IMR-90 (cell line): ENCODE measurements around the gene ARNT2. TPM values are rescaled to one million over a fixed set of nuclear protein-coding genes. Genes with fewer than 3 reads are reported as not detected.

Experiments
- ATAC-seq: fragments of 200-7000 bp; cut with Tn5 transposase; 2 replicates; pipeline ENCODE4 v1.9.1; 2020; ENCODE audit warnings: low read depth, mild to moderate bottlenecking, moderate library complexity
- BruUV-seq: library from RNA; stranded (reverse); fragments of 400-500 nt; replicated peaks from 2 replicates; lab custom pipeline; 2021; lab: Mats Ljungman, UMichigan
- CTCF ChIA-PET: fragments of 300-600 bp; formaldehyde crosslinking; extraction: SDS; loops from one replicate; lab custom pipeline; 2021; ENCODE audit warnings: antibody characterized with exemption; lab: Yijun Ruan, JAX
- POLR2A ChIA-PET: fragments of 300-600 bp; sonication (Branson Sonifier 250); formaldehyde crosslinking; loops from one replicate; lab custom pipeline; 2022; ENCODE audit warnings: antibody characterized with exemption; ENCODE audit not compliant: unreplicated experiment; lab: Charles Lee
- DNase-seq: peaks from one replicate; pipeline ENCODE4 v3.0.0; 2013
- H2AFZ ChIP-seq: replicated peaks from 2 replicates; pipeline ENCODE3; 2013; ENCODE audit warnings: low read length, mild to moderate bottlenecking; ENCODE audit not compliant: poor library complexity
- H2AK5ac ChIP-seq: 2 replicates; pipeline ENCODE4 v1.6.1; 2013; ENCODE audit warnings: low read depth, low read length, inconsistent platforms
- H2AK9ac ChIP-seq: replicated peaks from 2 replicates; pipeline ENCODE3; 2013; ENCODE audit warnings: mild to moderate bottlenecking, low read depth, low read length, moderate library complexity; ENCODE audit not compliant: poor library complexity
- H2BK120ac ChIP-seq: 2 replicates; pipeline ENCODE4 v1.6.1; 2013; ENCODE audit warnings: low read depth, low read length, inconsistent platforms
- H2BK15ac ChIP-seq: 3 replicates; pipeline ENCODE4 v1.6.1; 2013; ENCODE audit warnings: low read depth, low read length, inconsistent platforms
- H2BK20ac ChIP-seq: 2 replicates; pipeline ENCODE4 v1.6.1; 2013; ENCODE audit warnings: low read depth, mild to moderate bottlenecking, inconsistent platforms, low read length, moderate library complexity
- H2BK5ac ChIP-seq: 2 replicates; pipeline ENCODE4 v1.6.1; 2013; ENCODE audit warnings: mild to moderate bottlenecking, low read depth, low read length, inconsistent platforms; ENCODE audit not compliant: poor library complexity, severe bottlenecking
- H3K14ac ChIP-seq: replicated peaks from 2 replicates; pipeline ENCODE4 v1.6.1; 2013; ENCODE audit warnings: low read depth, low read length, inconsistent platforms
- H3K18ac ChIP-seq: 2 replicates; pipeline ENCODE4 v1.6.1; 2013; ENCODE audit warnings: low read depth, low read length, control low read depth
- H3K23ac ChIP-seq: 2 replicates; pipeline ENCODE4 v1.6.1; 2013; ENCODE audit warnings: low read depth, low read length, inconsistent platforms
- H3K27ac ChIP-seq: 2 replicates; pipeline ENCODE4 v1.5.1; 2013; ENCODE audit warnings: mild to moderate bottlenecking, control low read depth, low read length; ENCODE audit not compliant: insufficient read depth
- H3K27me3 ChIP-seq: 2 replicates; pipeline ENCODE4 v1.6.1; 2013; ENCODE audit warnings: low read length; ENCODE audit not compliant: control insufficient read depth, insufficient read depth
- H3K36me3 ChIP-seq: 2 replicates; pipeline ENCODE4 v1.6.1; 2013; ENCODE audit warnings: low read length, mixed read lengths; ENCODE audit not compliant: control insufficient read depth, insufficient read depth
- H3K4ac ChIP-seq: 2 replicates; pipeline ENCODE4 v1.6.1; 2013; ENCODE audit warnings: low read depth, low read length, inconsistent platforms
- H3K4me1 ChIP-seq: 2 replicates; pipeline ENCODE4 v1.6.1; 2013; ENCODE audit warnings: low read length, mixed read lengths; ENCODE audit not compliant: control insufficient read depth, insufficient read depth
- H3K4me2 ChIP-seq: 2 replicates; pipeline ENCODE4 v1.6.1; 2013; ENCODE audit warnings: low read depth, mild to moderate bottlenecking, control low read depth, low read length, moderate library complexity
- H3K4me3 ChIP-seq: 2 replicates; pipeline ENCODE4 v1.5.1; 2013; ENCODE audit warnings: low read depth, mild to moderate bottlenecking, control low read depth, low read length, moderate library complexity; ENCODE audit not compliant: insufficient read depth
- H3K56ac ChIP-seq: 2 replicates; pipeline ENCODE4 v1.6.1; 2013; ENCODE audit warnings: low read length, inconsistent platforms; ENCODE audit not compliant: insufficient read depth; ENCODE audit errors: extremely low read depth
- H3K79me1 ChIP-seq, 2 experiments: 2 replicates each; pipeline ENCODE4 v1.6.1; 2013; ENCODE audit warnings: low read length in 2 of 2, inconsistent platforms in 1 of 2, low read depth in 1 of 2
- H3K9ac ChIP-seq: 2 replicates; pipeline ENCODE4 v1.6.1; 2013; ENCODE audit warnings: low read depth, low read length, control low read depth
- H3K9me1 ChIP-seq: 2 replicates; pipeline ENCODE4 v1.6.1; 2013; ENCODE audit warnings: low read length, inconsistent platforms; ENCODE audit not compliant: insufficient read depth
- H3K9me3 ChIP-seq: 2 replicates; pipeline ENCODE4 v1.6.1; 2013; ENCODE audit warnings: low read length; ENCODE audit not compliant: control insufficient read depth, insufficient read depth
- H4K20me1 ChIP-seq: 2 replicates; pipeline ENCODE4 v1.6.1; 2013; ENCODE audit warnings: low read length, inconsistent platforms; ENCODE audit not compliant: insufficient read depth
- H4K5ac ChIP-seq: 2 replicates; pipeline ENCODE4 v1.6.1; 2013; ENCODE audit warnings: mild to moderate bottlenecking, low read depth, low read length, control low read depth
- H4K8ac ChIP-seq, 2 experiments: 2 replicates each; pipeline ENCODE4 v1.6.1; 2013; ENCODE audit warnings: low read depth in 2 of 2, low read length in 2 of 2, control low read depth in 1 of 2, inconsistent platforms in 1 of 2
- H4K91ac ChIP-seq: 2 replicates; pipeline ENCODE4 v1.6.1; 2013; ENCODE audit warnings: low read depth, low read length, inconsistent platforms; ENCODE audit not compliant: insufficient read depth
- BHLHE40 ChIP-seq: fragments of 150-350 bp; IDR thresholded peaks from 2 replicates; pipeline ENCODE4 v1.6.1; 2016; ENCODE audit warnings: mild to moderate bottlenecking, low read depth, low read length
- MXI1 ChIP-seq: IDR thresholded peaks from 2 replicates; pipeline ENCODE4 v1.6.1; 2012; ENCODE audit warnings: low read depth, mild to moderate bottlenecking, low read length, moderate library complexity, borderline replicate concordance
- SMC3 ChIP-seq: fragments of 150-350 bp; IDR thresholded peaks from 2 replicates; pipeline ENCODE4 v1.6.1; 2016; ENCODE audit warnings: low read depth, mild to moderate bottlenecking, antibody characterized with exemption, low read length, moderate library complexity
- WGBS, 2 experiments: methylation state at CpG; one replicate each; pipeline versions ENCODE4 v1.1.5 to v1.1.7; 2013; ENCODE audit warnings: missing lambda C conversion rate in 2 of 2; ENCODE audit not compliant: insufficient read length in 1 of 2; ENCODE audit errors: extremely low coverage in 2 of 2; 5-methylcytosine and 5-hydroxymethylcytosine counted together
- dilution Hi-C: fragments of 300-500 bp; cut with HindIII; formaldehyde crosslinking; loops from one replicate; pipeline ENCODE4 v1.14.3; 2018; ENCODE audit warnings: low sequenced_read_pairs; ENCODE audit not compliant: unreplicated experiment
- in situ Hi-C: fragments of 300-500 bp; cut with MboI; formaldehyde crosslinking; loops from 3 replicates; pipeline ENCODE4 v1.14.3; 2019; ENCODE audit warnings: low sequenced_read_pairs, inconsistent platforms, mixed read lengths
- intact Hi-C: fragments of 100-400 bp; cut with micrococcal nuclease; formaldehyde crosslinking; loops from 2 replicates; pipeline ENCODE4 v1.10.0; 2022
- polyA plus RNA-seq, 3 experiments: library from polyadenylated mRNA; depleted of rRNA; stranded (reverse); fragments of >200 nt; gene quantifications; 2 replicates each; pipeline ENCODE4 v1.2.3, GENCODE V29; 2012; ENCODE audit warnings: low replicate concordance in 1 of 3
- total RNA-seq: library from RNA; depleted of rRNA; stranded (reverse); fragments of >200 nt; gene quantifications from 2 replicates; pipeline ENCODE4 v1.2.3, GENCODE V29; 2012

Gene ARNT2
- total and polyA plus RNA-seq, 2 of the 4 experiments (the other 2 are of a cell fraction) = 18.2 to 19.0 TPM

DNA sequence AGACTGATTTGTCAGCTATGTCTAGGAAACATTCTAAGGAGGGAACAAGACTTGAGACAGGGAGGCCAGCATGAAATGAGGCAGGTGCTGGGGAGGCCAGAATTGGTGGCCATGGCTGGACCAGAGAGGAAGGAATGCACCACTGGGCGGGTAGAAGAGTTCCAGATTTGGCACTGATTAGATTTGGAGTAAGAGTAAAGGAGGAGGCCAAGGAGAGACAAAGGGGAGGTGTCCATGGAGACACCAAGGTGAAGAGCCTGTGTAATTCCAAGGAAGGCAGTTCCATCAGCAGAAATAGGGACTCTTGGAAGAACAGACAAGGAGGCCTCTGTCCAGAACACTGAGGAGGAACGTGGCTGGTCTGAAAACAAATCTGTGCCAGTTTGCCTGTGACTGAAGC is 1.8 kb downstream of the ARNT2 start:
- no peak overlapping the region for H3K4me2 ChIP-seq
- DNase-seq (no peak), ATAC-seq (no peak)
- H3K4me3 ChIP-seq = no peak overlapping the region
- dilution Hi-C loops = no loop called here
- peaks cover 6% of the 10 kb centered on the region; the same call in 1 of the 2 replicates for H4K20me1 ChIP-seq
- no peak overlapping the region for H2BK20ac ChIP-seq
- no peak overlapping the region for H2AFZ ChIP-seq
- ChIA-PET CTCF (no interaction called here), POLR2A (no interaction called here)
- H3K27me3 ChIP-seq = no peaks in the 10 kb centered on the region
- no TSS peak for BruUV-seq
- no CpG with 5 or more reads among the region's 2 CpGs for WGBS, 2 experiments
- no peak overlapping the region for H3K56ac ChIP-seq
- no peak overlapping the region for H3K4ac ChIP-seq
- H3K4me1 ChIP-seq = peaks cover 3% of the 10 kb centered on the region; the same call in 1 of the 2 replicates
- no peak overlapping the region for H2AK5ac ChIP-seq
- no peak overlapping the region for H3K18ac ChIP-seq
- in situ Hi-C loops = no loop called here
- H2BK5ac ChIP-seq = no peak overlapping the region
- peaks cover 23 to 41% of the 10 kb centered on the region in 2 experiments for H3K79me1 ChIP-seq
- no peak overlapping the region for H4K91ac ChIP-seq
- no peak overlapping the region for H4K8ac ChIP-seq
- no peaks in the 10 kb centered on the region for H3K9me1 ChIP-seq
- no peak overlapping the region for H2BK120ac ChIP-seq
- H4K5ac ChIP-seq = no peak overlapping the region
- intact Hi-C loops = no loop called here
- H2AK9ac ChIP-seq = no peak overlapping the region
- no peak overlapping the region for H3K27ac ChIP-seq
- no peak overlapping the region for H3K14ac ChIP-seq
- H3K36me3 ChIP-seq = no peaks in the 10 kb centered on the region
- no peaks in the 10 kb centered on the region for H3K9me3 ChIP-seq
- no peak overlapping the region for H2BK15ac ChIP-seq
- TF ChIP-seq BHLHE40 = no peak
- TF ChIP-seq SMC3 = no peak
- TF ChIP-seq MXI1 = no peak
- no peak overlapping the region for H3K9ac ChIP-seq
- peak overlapping the region; percentile 35; the same call in 1 of the 2 replicates for H3K23ac ChIP-seq
